Measurements from ENCODE around the gene GFI1B.
"Not testable (repeated sequence)": the region's sequence is repeated elsewhere in the genome, so short reads cannot be mapped to it uniquely, and the experiment has no call there.

The GFI1B gene

DNA sequence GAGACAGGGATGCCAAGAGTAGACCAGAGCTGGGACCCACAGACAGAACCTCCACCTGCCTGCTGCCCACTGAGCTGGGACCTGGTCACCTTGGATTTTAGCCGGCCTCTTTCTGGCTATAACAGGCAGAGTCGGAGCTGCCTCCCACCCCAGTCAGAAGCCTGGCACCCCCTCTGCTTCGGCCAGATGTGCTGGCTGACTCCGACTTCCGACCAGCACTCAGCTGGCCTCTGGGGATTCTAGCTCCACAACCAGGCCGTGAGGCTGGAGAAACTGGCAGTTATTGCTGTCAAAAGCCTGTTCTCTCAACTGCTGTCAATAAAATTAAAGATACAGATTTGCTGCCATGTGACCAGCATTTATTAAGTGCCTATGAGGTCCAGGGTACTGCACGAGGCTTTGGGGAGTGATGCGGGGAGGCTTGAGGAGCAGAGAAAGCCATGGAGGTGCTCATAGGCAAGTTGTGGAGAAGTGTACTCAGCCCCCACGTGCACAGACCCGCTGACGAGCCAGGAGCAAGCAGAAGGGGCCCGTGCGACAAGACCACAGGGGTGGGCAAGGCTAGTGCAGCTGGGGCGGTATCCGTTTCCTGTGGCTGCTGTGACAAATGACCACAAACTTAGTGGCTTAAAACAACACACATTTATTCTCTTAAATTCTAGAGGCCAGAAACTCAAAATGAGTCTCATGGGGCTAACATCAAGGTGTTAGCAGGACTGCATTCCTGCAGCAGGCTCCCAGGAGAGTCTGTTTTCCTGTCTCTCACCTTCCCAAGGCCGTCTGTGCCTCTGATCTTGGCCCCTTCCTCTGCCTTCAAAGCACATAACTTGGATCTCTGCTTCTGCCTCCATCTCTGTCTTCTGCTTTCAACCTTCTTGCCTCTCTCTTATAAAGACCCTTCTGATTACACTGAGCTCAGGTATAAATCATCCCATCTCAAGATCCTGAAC is 13.1 kb downstream of the GFI1B start:
- DNase-seq (ENCODE audit: low spot score) = no peak

DNA sequence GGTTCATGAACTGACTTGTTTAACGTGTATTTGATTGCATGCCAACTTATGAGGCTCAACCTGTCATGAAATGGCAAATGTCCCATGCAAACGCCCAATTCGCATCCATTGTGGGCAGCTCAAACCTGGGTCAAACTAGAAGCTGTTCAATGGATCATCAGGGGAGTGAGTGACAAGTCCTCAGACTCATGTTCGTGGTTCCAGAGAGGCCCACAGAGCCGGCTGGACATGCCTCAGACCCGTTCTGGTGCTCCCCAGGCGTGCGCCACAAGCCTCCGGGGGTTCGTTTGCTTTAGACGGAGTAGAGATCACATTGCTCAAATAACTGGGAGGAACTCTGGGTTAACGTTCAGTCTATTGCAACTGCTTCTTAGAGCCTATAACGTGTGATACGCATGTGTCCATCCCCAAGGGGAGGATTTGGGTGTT is 15.0 kb downstream of the GFI1B start:
- no peak for DNase-seq (ENCODE audit: low spot score)

DNA sequence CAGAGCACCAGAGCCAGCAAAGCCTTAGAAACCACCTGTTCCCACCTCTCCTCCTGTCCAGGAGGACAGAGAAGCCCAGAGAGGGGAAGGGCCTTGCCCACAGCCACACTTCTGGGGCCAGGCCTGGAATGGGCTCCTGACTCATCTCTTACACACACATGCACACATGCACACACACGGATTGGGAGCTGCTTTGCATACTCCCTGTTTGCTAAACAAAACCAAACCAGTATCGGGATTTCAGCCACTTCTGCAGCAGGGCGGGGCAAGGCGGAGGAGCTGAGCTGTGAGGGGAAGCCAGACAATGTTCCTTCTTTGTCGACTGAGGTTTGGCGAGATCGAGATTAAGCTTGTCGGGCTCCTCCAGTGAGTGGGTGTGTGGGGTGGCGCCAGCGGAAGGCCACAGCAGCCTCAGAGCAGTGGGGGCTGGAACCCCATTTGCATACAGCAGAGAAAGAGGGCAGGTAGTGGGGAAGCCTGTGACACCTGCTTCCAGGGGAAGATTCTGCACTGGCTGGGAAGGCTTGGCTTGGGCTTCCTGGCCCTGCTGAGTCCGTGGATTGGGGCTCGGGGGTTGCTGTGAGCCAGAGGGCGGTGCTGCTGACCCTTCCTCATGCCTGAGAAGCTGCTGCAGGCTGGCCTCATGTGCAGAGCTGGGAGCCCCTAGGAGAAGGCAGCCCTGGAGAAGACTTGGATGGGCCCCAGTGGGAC is 16.1 kb downstream of the GFI1B start:
- DNase-seq (ENCODE audit: low spot score) = peak; percentile 59

DNA sequence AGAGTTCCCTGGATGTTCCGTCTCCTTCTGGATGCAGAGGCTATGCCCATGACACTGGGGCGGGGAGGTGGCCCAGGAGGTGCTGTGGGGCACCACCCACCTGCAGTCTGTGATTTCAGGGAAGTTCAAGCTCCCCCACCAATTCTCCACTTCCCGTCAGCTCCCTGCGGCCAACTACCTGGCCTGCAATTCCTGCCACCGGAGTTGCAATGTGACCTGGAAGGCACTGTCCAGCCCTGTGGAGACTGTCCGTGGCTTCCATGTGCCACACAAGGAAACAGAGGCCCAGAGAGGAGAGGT is 16.6 kb downstream of the GFI1B start:
- no peak for DNase-seq (ENCODE audit: low spot score)

DNA sequence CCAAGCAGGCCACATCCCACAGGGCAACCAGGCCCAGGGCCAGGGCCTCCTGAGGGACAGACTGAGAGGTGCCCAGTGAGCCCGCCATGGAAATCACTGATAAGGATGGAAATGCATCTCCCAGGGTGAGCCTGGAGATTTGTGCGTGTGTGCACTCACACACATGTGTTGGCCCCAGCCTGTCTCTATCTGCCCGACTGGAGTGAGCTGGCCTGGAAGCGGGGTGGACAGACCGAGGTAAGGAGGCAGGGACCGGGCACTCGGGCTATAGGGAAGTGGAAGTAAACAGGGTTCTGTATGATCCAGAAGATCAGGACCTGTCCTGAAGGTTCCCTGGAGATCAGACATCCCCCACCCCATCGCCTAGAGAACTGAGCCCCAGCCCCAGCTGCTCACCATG is 17.4 kb downstream of the GFI1B start:
- no peak for DNase-seq (ENCODE audit: low spot score)

DNA sequence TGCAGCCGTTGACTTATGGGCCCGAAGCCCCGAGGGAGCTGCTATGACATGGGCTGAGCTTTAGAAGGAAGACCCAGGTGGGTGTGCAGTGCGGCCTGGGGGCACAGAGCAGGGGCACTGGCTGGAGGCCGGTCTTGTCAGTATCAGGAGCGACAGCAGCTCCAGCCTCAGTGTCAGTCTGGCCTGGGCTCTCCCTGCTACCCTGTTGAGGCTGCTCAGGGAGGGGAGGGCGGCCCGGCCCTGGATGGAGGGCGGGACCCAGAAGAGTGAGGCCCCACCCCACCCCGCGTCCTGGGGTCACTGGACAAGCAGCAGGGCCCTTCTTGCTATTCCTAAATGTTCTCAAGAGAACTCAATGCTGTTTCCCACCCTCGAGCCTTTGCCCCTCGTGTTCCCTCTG is 18.0 kb downstream of the GFI1B start:
- DNase-seq (ENCODE audit: low spot score) = peak; percentile 48

DNA sequence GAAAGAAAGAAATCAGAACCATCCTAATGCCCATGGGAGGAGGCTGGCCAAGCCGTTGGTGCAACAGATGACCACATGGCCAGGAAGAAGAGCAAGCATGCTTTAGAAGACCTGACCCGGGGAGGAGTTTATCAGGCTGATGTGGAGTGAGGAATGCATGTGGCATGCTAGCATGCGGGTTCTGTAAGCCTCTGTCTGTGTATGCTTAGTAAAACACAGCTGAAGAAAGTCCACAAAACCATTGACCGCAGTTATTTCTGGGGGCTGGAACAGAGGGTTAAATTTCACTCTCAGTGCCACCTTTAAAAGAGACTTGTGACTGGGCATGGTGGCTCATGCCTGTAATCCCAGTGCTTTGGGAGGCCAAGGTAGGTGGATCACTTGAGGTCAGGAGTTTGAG is 19.1 kb downstream of the GFI1B start:
- DNase-seq (ENCODE audit: low spot score) = no peak

DNA sequence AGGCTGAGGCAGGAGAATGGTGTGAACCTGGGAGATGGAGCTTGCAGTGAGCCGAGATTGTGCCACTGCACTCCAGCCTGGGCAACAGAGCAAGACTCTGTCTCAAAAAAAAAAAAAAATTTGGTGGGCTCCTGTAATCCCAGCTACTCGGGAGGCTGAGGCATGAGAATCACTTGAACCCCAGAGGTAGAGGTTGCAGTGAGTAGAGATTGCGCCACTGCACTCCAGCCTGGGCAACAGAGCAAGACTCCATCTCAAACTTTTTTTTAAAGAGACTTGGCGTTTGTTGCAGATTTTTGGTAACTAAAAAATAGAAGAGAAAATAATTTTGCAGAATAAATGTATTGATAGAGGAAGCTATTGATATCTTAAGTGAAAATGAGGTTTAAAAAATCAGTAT is 19.7 kb downstream of the GFI1B start:
- DNase-seq (ENCODE audit: low spot score) = not testable (repeated sequence)

DNA sequence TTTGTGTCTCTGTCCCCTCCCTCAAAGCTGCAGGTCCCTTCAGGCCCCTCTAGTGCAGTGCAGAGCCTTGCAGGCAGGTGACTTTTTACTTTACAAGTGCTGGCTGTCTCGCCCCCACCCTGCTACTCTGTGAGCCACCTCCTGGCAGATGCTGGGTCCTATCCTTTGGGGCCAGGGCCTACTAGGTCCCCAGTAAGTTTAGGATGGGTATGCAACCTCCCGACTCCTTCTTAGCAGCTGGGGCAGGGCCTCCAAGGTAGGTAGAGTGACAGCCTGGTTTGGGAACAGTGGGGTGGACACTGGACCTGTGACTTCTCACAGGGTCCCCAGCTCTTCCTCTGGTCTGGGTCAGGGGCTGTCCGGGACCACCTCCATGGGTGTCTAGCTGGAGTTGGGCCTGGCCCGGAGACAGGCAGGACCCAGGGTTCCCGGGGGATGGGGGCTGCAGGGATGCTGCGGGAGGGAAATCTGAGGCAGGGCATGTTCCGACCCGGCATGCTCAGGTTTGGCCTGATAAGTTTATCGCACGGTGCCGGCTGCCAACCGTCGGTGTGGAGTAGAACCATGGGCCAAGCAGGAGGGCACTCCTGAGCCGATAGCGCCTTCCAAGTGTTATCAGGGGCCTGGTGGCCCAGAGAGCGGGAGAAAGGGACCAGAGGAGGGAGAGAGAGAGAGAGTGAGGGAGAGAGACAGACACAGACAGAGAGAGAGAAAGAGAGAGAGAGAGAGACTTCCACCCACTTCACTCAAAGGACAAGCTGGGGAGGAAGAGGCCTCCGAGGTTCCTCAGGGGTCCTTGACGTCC is 20.5 kb downstream of the GFI1B start:
- no peak for DNase-seq (ENCODE audit: low spot score)

DNA sequence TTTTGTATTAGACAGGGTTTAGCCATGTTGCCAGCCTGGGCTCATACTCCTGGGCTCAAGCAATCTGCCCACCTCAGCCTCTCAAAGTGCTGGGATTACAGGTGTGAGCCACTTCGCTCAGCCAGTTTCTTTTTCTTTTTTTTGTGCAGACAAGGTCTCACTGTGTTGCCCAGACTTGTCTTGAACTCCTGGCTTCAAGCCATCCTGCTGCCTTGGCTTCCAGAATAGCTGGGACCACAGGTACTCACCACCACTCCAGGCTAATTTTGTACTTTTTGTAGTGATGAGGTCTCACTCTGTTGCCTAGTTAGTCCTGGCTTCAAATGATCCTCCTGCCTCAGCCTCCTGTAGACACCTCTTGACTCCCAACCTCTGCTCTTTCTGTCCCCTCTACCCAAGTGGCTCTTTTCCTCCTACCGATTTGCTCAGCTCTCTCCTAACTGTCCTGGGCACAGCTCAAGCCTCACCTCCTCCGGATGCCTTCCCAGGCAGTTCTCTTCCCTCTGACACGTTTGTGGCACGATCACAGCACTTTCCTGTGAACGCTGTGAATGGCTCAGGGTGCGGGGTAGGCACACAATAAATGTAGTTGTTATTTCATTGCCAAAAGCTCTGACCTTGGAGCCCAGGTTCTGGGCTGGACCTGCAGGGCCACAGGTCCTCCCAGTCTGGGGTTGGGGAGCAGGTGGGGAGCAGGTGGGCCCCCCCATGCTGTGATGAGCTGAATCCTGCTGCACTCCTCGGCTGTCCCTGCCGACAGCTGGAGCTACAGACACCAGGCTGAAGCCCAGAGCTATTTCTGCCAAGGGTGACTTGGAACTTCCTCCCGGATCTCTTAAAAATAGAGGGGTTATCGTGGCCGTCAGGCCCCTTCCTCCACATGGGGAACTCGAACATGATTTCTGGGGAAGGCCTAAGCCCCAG is 23.9 kb downstream of the GFI1B start:
- DNase-seq (ENCODE audit: low spot score) = no peak

DNA sequence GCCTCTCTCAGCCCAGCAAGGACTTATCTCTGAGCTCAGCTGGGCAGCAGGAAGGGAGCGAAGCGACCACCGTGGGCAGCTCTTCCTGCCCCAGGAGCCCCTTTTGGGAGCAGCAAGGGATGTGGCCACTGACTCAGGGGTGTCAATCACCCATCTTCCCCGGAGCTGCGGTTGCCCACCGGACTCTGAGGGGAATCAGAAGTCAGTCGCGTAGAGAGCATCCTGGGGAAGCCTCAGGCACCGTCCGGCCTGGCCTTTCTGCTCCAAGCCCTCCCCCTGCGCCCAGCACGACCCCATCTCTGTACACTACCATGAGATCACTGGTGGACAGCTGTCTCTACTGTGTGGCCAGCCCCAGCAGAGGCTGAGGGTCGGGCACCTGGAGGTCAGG is 24.6 kb downstream of the GFI1B start:
- DNase-seq (ENCODE audit: low spot score) = peak; percentile 45

DNA sequence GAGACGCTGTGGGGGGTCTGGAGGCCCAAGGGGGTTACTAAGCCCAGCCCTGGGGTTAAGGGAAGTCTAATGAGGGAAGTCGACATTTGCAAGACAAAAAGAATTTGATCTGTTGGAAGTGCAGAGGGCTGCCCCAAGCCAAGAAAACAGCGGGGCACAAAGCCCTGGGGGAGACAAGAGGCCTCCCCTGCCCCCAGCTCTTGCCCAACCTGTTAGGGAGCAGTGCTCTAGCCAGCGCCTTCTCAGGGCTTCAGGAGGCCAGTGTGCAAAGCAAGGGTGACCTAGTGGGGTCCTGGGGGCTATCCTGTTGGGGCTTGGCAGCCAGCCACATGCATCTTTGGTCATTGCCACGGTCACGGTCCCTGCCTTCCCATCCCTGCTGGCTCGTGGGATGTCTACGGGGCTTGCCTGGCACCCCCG is 25.2 kb downstream of the GFI1B start:
- peak; percentile 49 for DNase-seq (ENCODE audit: low spot score)

DNA sequence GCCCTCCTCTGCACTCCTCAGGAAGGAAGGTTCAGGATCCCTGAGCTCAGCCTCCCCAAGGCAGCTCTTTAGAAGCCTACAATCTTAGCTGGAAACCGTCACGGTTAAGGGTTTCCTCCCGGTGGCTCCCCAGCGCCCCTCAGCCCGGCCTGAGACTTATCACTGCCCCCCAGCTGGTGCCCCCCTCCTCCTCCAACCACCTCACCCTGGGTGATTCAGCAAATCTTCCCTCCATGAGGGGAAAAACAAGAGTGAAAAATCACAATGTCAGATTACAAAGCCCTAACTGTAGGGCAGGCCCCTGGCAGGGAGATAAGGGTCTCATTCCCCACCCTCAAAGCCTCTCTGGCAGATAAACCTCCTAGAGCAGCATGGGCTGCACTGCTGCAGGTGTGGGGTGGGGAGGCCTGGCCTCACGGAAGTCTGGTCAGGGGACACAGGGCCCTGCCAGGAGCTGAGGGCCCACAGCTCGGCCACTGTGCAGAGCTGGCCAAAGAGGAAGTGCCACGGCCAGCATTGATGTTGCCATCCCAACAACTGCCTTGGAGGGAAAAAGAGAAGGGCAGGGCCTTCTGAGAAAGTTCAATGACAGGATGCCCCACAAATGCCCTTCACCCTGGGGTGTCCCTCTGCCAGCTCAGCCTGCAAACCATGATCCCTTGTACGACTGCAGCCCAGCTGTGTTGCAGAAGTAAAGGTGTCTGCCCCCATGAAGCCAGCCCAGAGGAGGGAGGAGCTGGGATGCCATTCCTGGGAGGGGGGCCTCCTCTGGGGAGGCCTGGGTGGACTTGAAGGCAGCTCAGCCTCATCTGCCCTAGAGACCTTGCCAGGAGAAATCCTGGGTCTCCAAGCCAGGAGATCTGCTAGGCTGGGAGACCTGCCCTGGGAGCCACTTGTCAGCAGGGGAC is 25.9 kb downstream of the GFI1B start:
- DNase-seq (ENCODE audit: low spot score) = no peak

DNA sequence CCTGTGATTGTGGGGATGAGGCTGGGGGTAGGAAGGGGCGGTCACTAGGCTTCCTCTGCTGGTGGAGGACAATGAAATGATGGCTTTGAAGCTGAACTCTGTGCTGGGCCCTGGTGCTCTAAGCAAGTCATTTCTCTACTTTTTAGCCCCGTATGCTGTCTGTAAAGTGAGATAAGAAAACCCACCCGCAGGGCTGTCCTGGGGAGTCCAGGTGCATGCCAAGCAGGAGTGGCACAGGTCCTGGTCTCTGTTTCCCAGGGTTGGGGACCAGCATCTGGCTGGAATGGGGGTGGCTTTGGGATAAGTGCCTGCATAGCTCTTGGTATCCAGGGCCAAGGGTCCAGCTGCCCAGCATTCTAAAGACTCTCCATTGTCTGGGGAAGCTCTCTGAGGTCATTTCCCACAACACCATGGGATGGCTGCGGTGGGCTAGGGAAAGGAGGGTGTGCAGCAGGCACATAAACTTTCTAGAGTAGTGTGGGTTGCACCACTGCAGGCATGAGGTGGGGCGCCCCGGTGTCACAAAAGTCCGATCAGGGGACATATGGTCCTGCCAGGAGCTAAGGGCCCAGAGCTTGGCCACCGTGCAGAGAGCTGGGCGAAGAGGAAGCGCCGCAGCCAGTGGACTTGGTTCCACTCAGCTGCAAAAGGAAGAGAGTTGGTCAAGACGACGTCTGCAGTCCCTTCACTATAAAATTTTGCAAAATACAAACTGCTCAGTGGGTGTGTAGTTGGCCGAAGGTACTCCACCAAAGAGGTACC is 26.7 kb downstream of the GFI1B start:
- no peak for DNase-seq (ENCODE audit: low spot score)

DNA sequence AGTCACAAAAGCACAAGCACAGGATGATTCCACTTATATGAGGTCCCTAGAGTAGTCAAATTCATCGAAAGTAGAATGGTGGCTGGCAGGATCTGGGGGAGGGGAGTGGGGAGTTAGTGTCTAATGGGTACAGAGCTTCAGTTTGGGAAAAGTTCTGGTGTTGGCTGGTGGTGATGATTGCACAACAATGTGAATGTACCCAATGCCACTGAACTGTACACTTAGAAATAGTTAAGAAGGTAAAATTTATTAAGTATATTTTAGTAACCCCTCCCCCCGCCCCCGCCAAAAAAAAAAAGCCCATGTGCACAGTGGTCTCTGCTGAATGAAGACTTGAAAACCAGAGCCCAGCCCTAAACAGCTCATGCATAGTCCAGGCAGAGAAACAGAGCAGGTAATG is 27.5 kb downstream of the GFI1B start:
- no peak for DNase-seq (ENCODE audit: low spot score)

DNA sequence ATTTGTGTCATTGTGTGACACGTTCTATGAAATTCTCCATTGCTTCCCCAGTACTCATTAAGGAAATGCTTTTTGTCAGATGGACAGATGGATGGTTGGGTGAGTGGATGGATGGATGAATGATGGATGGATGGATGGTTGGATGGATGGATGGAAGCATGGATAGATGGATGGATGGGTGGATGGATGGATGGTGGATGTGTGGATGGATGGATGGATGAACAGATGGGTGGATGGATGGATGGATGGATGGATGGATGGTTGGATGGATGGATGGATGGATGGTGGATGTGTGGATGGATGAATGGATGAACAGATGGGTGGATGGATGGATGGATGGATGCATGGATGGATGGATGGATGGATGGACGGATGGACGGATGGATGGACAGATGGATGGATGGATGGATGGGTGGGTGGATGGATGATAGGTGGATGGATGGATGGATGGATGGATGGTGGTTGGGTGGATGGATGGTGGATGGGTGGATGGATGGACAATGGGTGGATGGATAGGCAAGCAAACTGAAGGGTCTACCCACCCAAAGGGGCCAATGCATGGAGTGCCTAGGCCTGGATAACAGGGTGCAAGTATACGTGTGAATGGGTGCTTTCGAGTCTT is 28.3 kb downstream of the GFI1B start:
- DNase-seq (ENCODE audit: low spot score) = no peak

DNA sequence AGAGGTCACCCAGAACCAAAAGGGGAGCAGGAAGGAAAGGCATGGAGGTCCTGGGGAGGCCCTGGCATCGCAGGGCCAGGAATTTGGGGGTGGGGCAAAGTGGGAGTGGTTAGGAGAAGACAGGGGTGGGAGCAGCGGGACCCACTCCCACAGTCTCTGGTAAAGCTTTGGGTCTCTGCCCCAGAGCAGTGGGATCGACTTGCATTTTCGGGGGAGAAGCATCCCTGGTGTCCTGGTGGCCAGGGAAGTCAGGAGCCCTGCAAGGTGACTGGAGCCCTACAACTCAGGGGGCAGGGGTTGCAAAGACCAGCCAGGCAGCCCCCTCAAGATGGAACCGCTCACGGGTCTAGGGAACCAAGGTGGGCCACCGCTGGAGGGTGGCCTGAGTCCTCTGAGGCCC is 29.9 kb downstream of the GFI1B start:
- DNase-seq (ENCODE audit: low spot score) = no peak

DNA sequence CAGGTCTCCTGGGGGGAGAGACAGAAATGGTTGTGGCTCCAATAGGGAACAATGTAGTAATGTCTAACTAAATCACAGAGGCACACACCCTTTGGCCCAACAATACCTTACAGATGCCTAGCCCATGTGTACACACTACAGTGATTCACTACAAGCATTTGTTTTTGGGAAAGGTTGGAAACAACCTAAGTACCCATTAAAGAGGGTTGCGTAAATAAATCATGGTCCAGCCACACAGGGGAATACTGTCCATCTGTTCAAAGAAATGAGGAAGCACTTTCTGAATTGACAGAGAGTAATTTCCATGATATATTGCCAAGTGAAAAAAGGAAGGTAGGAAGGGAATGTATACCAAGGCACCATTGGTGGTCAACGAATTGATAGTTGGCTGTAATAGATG is 30.3 kb downstream of the GFI1B start:
- no peak for DNase-seq (ENCODE audit: low spot score)

DNA sequence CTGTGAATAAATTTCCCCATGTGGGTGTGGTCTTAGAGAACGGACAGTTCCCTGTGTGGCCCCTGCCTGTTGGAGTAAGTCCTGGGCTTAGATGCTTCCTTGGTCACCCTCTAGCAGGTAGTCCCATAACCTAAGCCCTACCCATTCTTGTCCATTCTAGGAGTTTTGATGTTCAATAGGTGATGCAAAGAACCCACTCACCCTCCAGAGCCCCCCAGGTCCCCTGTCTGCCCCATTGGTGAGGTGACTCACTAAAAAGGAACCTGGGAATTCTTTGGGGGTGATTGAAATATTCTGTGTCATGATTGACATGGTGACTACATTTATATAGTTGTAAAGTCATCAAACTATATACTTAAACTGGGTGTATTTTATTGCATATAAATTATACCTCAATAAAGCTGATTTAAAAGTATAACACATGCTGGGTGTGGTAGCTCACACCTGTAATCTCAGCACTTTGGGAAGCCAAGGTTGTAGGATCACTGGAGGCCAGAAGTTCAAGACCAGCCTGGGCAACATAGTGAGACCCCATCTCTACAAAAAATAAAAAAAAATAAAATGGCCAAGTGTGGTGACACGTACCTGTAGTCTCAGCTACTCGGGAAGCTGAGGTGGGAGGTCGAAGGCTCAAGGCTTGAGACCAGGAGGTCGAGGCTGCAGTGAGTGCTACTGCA is 31.6 kb downstream of the GFI1B start:
- DNase-seq (ENCODE audit: low spot score) = no peak
